GM12878 (cell line): ENCODE data around the gene MNT. TPM values are rescaled to one million over a fixed set of nuclear protein-coding genes. Genes with fewer than 3 reads are reported as not detected.

Experiments
- ATAC-seq: fragments of 200-7000 bp; cut with Tn5 transposase; 3 replicates; pipeline ENCODE4 v1.9.1; 2020; ENCODE audit warnings: mild to moderate bottlenecking, moderate library complexity
- BruUV-seq: library from RNA; stranded (reverse); fragments of 400-500 nt; replicated peaks from 2 replicates; lab custom pipeline; 2021; lab: Mats Ljungman, UMichigan
- CTCF ChIA-PET: fragments of 300-600 bp; sonication (Branson Sonifier 250); formaldehyde crosslinking; extraction: SDS; loops from one replicate; lab custom pipeline; 2021; ENCODE audit warnings: inconsistent platforms; lab: Yijun Ruan, JAX
- POLR2A ChIA-PET: fragments of 350-600 bp; formaldehyde crosslinking; extraction: SDS; loops from one replicate; lab custom pipeline; 2021; ENCODE audit warnings: inconsistent platforms; lab: Charles Lee
- RAD21 ChIA-PET: fragments of 300-600 bp; sonication (Branson Sonifier 250); formaldehyde crosslinking; loops from one replicate; lab custom pipeline; 2023; ENCODE audit warnings: antibody characterized with exemption; ENCODE audit not compliant: unreplicated experiment; lab: Charles Lee
- SMC1A ChIA-PET: fragments of 300-600 bp; sonication (Branson Sonifier 250); formaldehyde crosslinking; loops from one replicate; lab custom pipeline; 2023; ENCODE audit not compliant: unreplicated experiment, uncharacterized antibody; lab: Charles Lee
- DNase-seq: peaks from one replicate; pipeline ENCODE4 v3.0.0-alpha.2; 2011; ENCODE audit warnings: low read depth, low spot score
- FAIRE-seq: peaks from 3 replicates; lab custom pipeline; 2011; peaks lifted over from hg19 to GRCh38; lab: Jason Lieb, UNC
- H2AFZ ChIP-seq: 2 replicates; pipeline ENCODE4 v1.6.0; 2011; ENCODE audit warnings: low read depth, low read length, control low read depth; ENCODE audit not compliant: control insufficient read depth
- H3K27ac ChIP-seq: 2 replicates; pipeline ENCODE4 v1.5.1; 2011; ENCODE audit warnings: control low read depth; ENCODE audit not compliant: control insufficient read depth, insufficient read depth
- H3K27me3 ChIP-seq, 2 experiments: replicated peaks in 1 of 2; 2 replicates each; pipeline versions ENCODE4 v1.6.0 to v1.6.1; 2011; ENCODE audit warnings: low read length in 1 of 2; ENCODE audit not compliant: control insufficient read depth in 2 of 2, insufficient read depth in 2 of 2
- H3K36me3 ChIP-seq, 2 experiments: 2 replicates each; pipeline ENCODE4 v1.5.1; 2011; ENCODE audit warnings: low read length in 1 of 2; ENCODE audit not compliant: control insufficient read depth in 2 of 2, insufficient read depth in 2 of 2
- H3K4me1 ChIP-seq: 2 replicates; pipeline ENCODE4 v1.6.1; 2011; ENCODE audit warnings: mild to moderate bottlenecking, low read length, moderate library complexity, mixed read lengths; ENCODE audit not compliant: control insufficient read depth, insufficient read depth
- H3K4me2 ChIP-seq: 2 replicates; pipeline ENCODE4 v1.6.0; 2011; ENCODE audit warnings: control low read depth; ENCODE audit not compliant: control insufficient read depth, insufficient read depth
- H3K4me3 ChIP-seq: fragments of 200-600 bp; sonication (generic); 2 replicates; pipeline ENCODE4 v1.5.1; 2016
- H3K79me2 ChIP-seq: 2 replicates; pipeline ENCODE4 v1.6.0; 2011; ENCODE audit warnings: low read length; ENCODE audit not compliant: control insufficient read depth, insufficient read depth
- H3K9ac ChIP-seq: 2 replicates; pipeline ENCODE4 v1.8.0; 2011; ENCODE audit warnings: low read length, control low read depth, mixed read lengths; ENCODE audit not compliant: control insufficient read depth, insufficient read depth
- H3K9me3 ChIP-seq: replicated peaks from 3 replicates; pipeline ENCODE4 v1.5.1; 2011; ENCODE audit warnings: mild to moderate bottlenecking, low read length; ENCODE audit not compliant: control insufficient read depth, insufficient read depth
- H4K20me1 ChIP-seq: 2 replicates; pipeline ENCODE4 v1.6.0; 2011; ENCODE audit not compliant: control insufficient read depth, insufficient read depth
- ATF2 ChIP-seq: IDR thresholded peaks from 2 replicates; pipeline ENCODE4 v1.6.1; 2012; ENCODE audit warnings: low read length, inconsistent platforms
- DPF2 ChIP-seq: fragments of 450-650 bp; IDR thresholded peaks from 2 replicates; pipeline ENCODE4 v1.6.1; 2017; ENCODE audit warnings: mild to moderate bottlenecking
- FOS ChIP-seq: IDR thresholded peaks from 3 replicates; pipeline ENCODE4 v1.6.1; 2011; ENCODE audit warnings: borderline replicate concordance; ENCODE audit not compliant: insufficient read length; ENCODE audit errors: extremely low read depth
- IKZF1 ChIP-seq: fragments of 450-650 bp; conservative IDR thresholded peaks from 2 replicates; pipeline ENCODE4 v1.6.1; 2017; ENCODE audit warnings: antibody characterized with exemption, mild to moderate bottlenecking
- MTA3 ChIP-seq: IDR thresholded peaks from 2 replicates; pipeline ENCODE4 v1.6.1; 2012; ENCODE audit warnings: low read length, inconsistent platforms, borderline replicate concordance
- MYB ChIP-seq: fragments of 150-350 bp; IDR thresholded peaks from 2 replicates; pipeline ENCODE4 v1.6.1; 2014; ENCODE audit warnings: mild to moderate bottlenecking, low read depth, low read length, borderline replicate concordance
- NRF1 ChIP-seq: conservative IDR thresholded peaks from 2 replicates; pipeline ENCODE4 v1.6.1; 2011; ENCODE audit warnings: mild to moderate bottlenecking, low read depth, low read length, improper control_type of control experiment
- PAX8 ChIP-seq: fragments of 450-650 bp; IDR thresholded peaks from 2 replicates; pipeline ENCODE4 v1.6.1; 2017; ENCODE audit warnings: mild to moderate bottlenecking, moderate library complexity
- POLR2A ChIP-seq: IDR thresholded peaks from 2 replicates; pipeline ENCODE4 v1.6.1; 2011; ENCODE audit warnings: low read depth, mild to moderate bottlenecking, low read length
- SPI1 ChIP-seq: IDR thresholded peaks from 2 replicates; pipeline ENCODE4 v1.6.1; 2011; ENCODE audit warnings: low read depth, mild to moderate bottlenecking, low read length, moderate library complexity, borderline replicate concordance; ENCODE audit not compliant: insufficient read depth
- ZZZ3 ChIP-seq: IDR thresholded peaks from 2 replicates; pipeline ENCODE4 v1.6.1; 2011; ENCODE audit warnings: low read depth; ENCODE audit not compliant: control insufficient read depth, insufficient read length
- WGBS: methylation state at CpG from one replicate; pipeline ENCODE4 v1.1.6; 2016; ENCODE audit warnings: low lambda C conversion rate; ENCODE audit not compliant: insufficient replicate concordance, insufficient coverage; ENCODE audit errors: missing lambda C conversion rate; 5-methylcytosine and 5-hydroxymethylcytosine counted together
- in situ Hi-C: fragments of 300-500 bp; cut with MboI; formaldehyde crosslinking; loops from 9 replicates; pipeline ENCODE4 v1.14.3; 2018; ENCODE audit warnings: mixed read lengths
- intact Hi-C: fragments of 100-400 bp; cut with micrococcal nuclease; formaldehyde crosslinking; loops from one replicate; pipeline ENCODE4 v1.14.2; 2022; ENCODE audit not compliant: unreplicated experiment
- polyA plus RNA-seq, 11 experiments: library from polyadenylated mRNA; depleted of rRNA in 4 of 11; unstranded in 6 of 11; stranded (reverse) in 5 of 11; fragments of >200 nt; fragmentation: Nextera tagmentation in 4 of 11; fragmentation: Illumina TruSeq in 1 of 11; extraction: Ambion mirVana in 4 of 11; extraction: Trizol in 1 of 11; gene quantifications; 1 replicate in 1 of 11; 2 replicates in 10 of 11; pipeline versions ENCODE4 v1.2.1 to v1.2.3, GENCODE V29; 2011 to 2016; ENCODE audit warnings: inconsistent platforms in 2 of 11, missing spikeins in 2 of 11, low read depth in 1 of 11
- total RNA-seq, 4 experiments: library from RNA; depleted of rRNA in 3 of 4; stranded (reverse); fragments of >200 nt in 3 of 4; fragmentation: Illumina TruSeq in 1 of 4; extraction: Trizol in 1 of 4; gene quantifications; 2 replicates each; pipeline versions ENCODE4 v1.2.1 to v1.2.3, GENCODE V29; 2013 to 2021
- TF ChIP-seq, protein P1 (sequence below): fragments of 450-650 bp; IDR thresholded peaks from 2 replicates; pipeline ENCODE4 v1.6.1; 2017; ENCODE audit warnings: borderline replicate concordance

The MNT gene
- total and polyA plus RNA-seq, 10 of the 15 experiments (the other 5 are each of a cell fraction or from before 2014, with no cell fraction given): 0.31 to 15.9 (median 3.8) TPM

DNA sequence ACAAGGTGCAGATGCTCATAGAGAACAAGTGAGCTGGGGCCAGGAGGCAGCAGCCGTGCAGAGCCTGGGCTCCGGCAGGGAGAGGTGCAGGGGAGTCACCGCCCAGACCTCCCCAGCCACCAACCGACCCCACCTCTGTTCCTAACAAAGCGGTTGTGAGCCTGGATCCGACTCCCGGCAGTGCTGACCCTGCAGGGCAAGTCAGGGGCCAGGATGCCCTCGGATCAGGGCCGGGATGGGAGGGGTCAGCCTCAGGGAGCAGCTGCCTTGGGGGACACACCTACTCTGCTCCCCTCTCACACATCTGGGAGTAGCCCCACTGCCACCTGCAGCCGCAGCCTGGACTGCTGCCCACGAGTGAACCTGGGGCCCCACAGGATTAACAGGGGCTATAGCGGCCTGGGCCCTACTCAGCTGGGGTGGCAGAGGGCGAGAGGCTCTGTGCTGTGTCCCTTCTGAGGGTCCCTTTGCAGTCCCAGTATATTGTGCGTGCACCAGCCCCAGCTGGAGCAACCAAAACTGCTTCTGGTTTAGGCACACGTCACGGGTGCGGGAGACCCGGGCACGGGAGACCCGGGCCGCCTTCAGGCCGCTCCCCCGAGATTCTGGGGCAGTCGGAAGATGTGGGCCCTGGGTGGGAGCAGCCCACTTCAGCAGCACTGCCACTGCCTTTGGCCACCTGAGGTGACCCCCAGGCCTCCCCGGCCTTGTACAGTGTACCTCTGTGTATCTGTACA is 21.2 kb downstream of the MNT start:
- ChIA-PET RAD21 (interaction anchor here (7.5 kb wide), 1 partner anchor 35 kb away, joined by 376 read pairs; no protein-coding TSS in a partner anchor), POLR2A (interaction anchor here (1.3 kb wide), 1 partner anchor 36 kb away, joined by 4 read pairs; no protein-coding TSS in a partner anchor), CTCF (interaction anchor here (4.7 to 12.3 kb wide), 2 partner anchors 24 to 35 kb away, joined by 105 to 597 read pairs; partner anchors contain the start of gene MNT), SMC1A (interaction anchor here (0.6 to 10.7 kb wide), 2 partner anchors 35 to 75 kb away, joined by 3 to 364 read pairs; no protein-coding TSS in a partner anchor)
- FAIRE-seq (no peak), DNase-seq (no peak)
- H3K4me3 ChIP-seq: no peak overlapping the region
- WGBS: 93% methylated on average over 25 of the region's 25 CpGs
- no TSS peak for BruUV-seq
- intact Hi-C loops (no loop called here), in situ Hi-C loops (loop anchor here (5.0 kb wide), 1 partner anchor 33 kb away; no protein-coding TSS in a partner anchor)
- H3K9me3 ChIP-seq: no peaks in the 10 kb centered on the region
- H3K79me2 ChIP-seq: no peaks in the 10 kb centered on the region
- H3K4me1 ChIP-seq: no peaks in the 10 kb centered on the region
- TF ChIP-seq, protein P1, sequence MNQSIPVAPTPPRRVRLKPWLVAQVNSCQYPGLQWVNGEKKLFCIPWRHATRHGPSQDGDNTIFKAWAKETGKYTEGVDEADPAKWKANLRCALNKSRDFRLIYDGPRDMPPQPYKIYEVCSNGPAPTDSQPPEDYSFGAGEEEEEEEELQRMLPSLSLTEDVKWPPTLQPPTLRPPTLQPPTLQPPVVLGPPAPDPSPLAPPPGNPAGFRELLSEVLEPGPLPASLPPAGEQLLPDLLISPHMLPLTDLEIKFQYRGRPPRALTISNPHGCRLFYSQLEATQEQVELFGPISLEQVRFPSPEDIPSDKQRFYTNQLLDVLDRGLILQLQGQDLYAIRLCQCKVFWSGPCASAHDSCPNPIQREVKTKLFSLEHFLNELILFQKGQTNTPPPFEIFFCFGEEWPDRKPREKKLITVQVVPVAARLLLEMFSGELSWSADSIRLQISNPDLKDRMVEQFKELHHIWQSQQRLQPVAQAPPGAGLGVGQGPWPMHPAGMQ: no peak
- TF ChIP-seq POLR2A: 0 out of 2 replicates have a peak, but pooled peaks have one; percentile 4
- TF ChIP-seq, all 136 proteins: peak for 1
- Histone ChIP-seq H2AFZ (no peak overlapping the region), H3K27ac (no peak overlapping the region), H4K20me1 (no peaks in the 10 kb centered on the region), H3K27me3 (no peaks in the 10 kb centered on the region), H3K36me3 (no peaks in the 10 kb centered on the region; a peak in 3 of 4 replicates), H3K4me2 (no peak overlapping the region), H3K9ac (no peak overlapping the region)
- no peak for ATAC-seq

- Histone ChIP-seq H3K4me3 (no peak overlapping the region), H3K4me1 (no peaks in the 10 kb centered on the region), H3K9ac (no peak overlapping the region), H2AFZ (no peak overlapping the region), H3K79me2 (no peaks in the 10 kb centered on the region), H3K27me3 (no peaks in the 10 kb centered on the region), H3K27ac (no peak overlapping the region), H3K9me3 (no peaks in the 10 kb centered on the region), H3K4me2 (no peak overlapping the region), H4K20me1 (no peaks in the 10 kb centered on the region), H3K36me3 (no peaks in the 10 kb centered on the region; a peak in 3 of 4 replicates)
- no peak for DNase-seq
- ChIA-PET RAD21 (interaction anchor here (7.5 kb wide), 1 partner anchor 36 kb away, joined by 376 read pairs; no protein-coding TSS in a partner anchor), POLR2A (interaction anchor here (1.3 kb wide), 1 partner anchor 37 kb away, joined by 4 read pairs; no protein-coding TSS in a partner anchor), CTCF (interaction anchor here (12.3 kb wide), 1 partner anchor 36 kb away, joined by 597 read pairs; no protein-coding TSS in a partner anchor), SMC1A (interaction anchor here (10.7 kb wide), 1 partner anchor 36 kb away, joined by 364 read pairs; no protein-coding TSS in a partner anchor)
- intact Hi-C loops (no loop called here), in situ Hi-C loops (loop anchor here (5.0 kb wide), 1 partner anchor 33 kb away; no protein-coding TSS in a partner anchor)
- ATAC-seq: no peak
- BruUV-seq: no TSS peak
- no peak for FAIRE-seq
- 97% methylated on average over 11 of the region's 11 CpGs for WGBS
- TF ChIP-seq PAX8: no peak
- no peak for TF ChIP-seq ZZZ3
- no peak for TF ChIP-seq IKZF1
- no peak for TF ChIP-seq ATF2
- TF ChIP-seq FOS: no peak
- no peak for TF ChIP-seq DPF2
- TF ChIP-seq MYB: no peak
- no peak for TF ChIP-seq MTA3
- TF ChIP-seq NRF1: no peak
- TF ChIP-seq SPI1: no peak
These were observed 22.0 kb downstream of the MNT start for GRCh38 chr17:2378905-2379304.
